ENCODE data around the gene OTC.

OTC gene

DNA sequence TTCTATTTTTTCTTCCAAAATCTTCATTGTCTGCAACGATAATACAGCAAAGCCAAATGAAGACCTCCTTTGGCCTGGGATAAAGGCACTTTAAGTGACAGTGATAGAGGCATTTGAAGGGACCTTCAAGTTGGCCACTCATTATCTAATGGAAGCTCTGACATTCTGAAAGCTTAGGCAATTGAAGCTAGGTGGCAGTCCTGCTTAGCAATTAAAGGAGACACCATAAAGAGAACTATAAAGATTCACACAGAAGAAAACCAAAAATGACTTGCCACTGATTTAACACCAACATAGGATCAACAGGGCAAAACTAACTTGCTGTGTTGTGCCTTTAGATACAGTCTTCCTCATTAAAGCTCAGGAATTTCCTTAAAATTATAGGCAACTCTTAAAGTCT is 105.7 kb downstream of the OTC start:
- no peak for DNase-seq (ENCODE audit: low read depth, low spot score)

DNA sequence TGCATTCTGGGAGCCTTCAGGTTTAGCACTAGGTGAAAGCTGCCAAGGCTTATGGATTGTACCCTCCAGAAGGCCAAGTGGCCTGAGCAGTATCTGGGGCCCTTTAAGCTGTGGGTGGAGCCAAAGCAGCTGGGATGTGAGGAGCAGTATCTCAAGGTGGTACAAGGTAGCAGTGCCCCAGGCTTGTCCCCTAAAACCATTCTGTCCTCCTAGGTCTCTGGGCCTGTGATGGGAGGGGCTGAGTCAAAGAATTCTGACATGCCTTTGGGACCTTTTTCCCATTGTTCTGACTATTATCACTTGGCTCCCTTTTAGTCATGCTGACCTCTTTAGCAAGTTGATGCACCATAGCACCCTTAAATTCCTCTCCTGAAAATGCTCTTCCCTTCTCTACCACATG is 109.9 kb downstream of the OTC start:
- no peak for DNase-seq (ENCODE audit: low read depth, low spot score)
- no peak overlapping the region for H3K27ac ChIP-seq

More for the DNA sequence above, 105.7 kb downstream of the OTC start:
- H3K27ac ChIP-seq = no peak overlapping the region

DNA sequence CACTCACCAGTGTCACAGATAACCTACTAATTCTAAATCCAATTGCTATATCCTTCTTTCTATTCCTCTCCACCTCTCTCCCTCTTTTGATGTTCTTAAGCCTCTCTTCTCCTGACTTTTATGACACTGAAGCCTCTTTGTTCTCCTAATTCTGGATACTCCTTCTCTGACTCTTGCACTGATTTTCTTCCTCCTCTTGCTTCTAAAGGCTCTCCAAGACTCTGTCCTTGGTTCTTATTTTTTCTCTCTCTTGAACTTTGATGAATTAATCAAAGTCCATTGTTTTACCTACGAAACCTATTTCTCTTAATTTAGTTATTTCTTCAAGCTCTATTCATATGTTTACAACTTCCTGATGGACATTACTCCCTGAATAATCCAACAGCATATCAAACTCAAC is 113.3 kb downstream of the OTC start:
- H3K27ac ChIP-seq = no peak overlapping the region
- DNase-seq (ENCODE audit: low read depth, low spot score) = no peak

DNA sequence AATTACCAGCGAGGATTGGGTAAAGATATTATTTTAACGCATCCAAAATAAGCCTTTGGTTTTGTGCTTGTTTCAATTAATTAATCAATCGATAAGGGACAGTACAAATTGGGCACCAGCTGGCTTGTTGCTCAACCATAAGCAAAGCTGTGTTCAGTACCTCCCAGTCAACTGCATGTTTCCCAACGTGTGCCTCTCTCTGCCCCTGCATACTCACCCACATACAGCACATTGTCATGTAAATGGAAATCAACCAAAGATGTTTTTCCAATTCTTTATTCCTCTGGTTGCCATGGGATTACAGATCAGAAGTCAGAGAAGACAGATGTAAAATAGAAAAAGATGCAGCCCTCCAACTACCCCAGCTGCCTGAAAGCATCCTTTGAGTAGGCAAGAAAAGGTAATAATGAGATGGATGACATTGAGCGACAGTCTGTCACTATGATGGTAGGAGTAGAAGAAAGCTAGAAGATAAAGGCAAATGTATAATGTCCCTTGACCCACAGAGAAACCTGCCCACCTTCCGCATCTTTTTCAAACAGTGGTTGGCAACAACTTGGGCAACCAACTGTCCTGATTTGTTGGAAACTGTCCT is 116.3 kb downstream of the OTC start:
- no peak overlapping the region for H3K27ac ChIP-seq
- DNase-seq (ENCODE audit: low read depth, low spot score) = no peak

Measured in epithelial cell of prostate (primary cell).